HG03432 (cell line): ENCODE data around the gene DLG1.
"Not testable (repeated sequence)": the region's sequence is repeated elsewhere in the genome, so short reads cannot be mapped to it uniquely, and the experiment has no call there.

Experiments
- ATAC-seq: cut with Tn5 transposase; IDR thresholded peaks from one replicate; pipeline ENCODE4 v1.9.1; 2021; ENCODE audit warnings: mild to moderate bottlenecking, moderate library complexity; ENCODE audit not compliant: unreplicated experiment

Gene DLG1

DNA sequence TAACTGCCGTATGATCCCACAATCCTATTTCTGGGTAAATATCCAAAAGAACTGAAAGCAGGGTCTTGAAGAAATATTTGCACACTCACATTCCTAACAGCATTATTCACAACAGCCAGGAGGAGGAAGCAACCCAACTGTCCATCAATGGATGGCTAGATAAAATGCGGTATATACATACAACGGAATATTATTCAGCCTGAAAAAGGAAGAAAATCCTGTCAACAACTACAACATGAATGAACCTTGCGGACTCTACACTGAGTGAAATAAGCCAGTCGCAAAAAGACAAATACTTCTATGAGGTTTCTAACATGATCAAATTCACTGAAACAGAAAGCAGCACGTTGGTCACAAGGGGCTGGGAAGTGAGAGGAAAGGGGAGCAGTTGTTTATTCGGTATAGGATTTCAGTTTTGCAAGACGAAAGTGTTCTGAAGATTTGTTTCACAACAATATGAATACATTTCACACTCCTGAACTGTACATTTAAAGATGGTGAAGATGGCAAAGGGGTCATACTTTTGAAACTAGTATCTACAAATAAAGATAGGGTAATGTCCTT is 6.2 kb downstream of the DLG1 start:
- no peak for ATAC-seq

- ATAC-seq, result no peak
Measured at GRCh38 chr3:197289726-197290125, 8.7 kb downstream of the DLG1 start.

DNA sequence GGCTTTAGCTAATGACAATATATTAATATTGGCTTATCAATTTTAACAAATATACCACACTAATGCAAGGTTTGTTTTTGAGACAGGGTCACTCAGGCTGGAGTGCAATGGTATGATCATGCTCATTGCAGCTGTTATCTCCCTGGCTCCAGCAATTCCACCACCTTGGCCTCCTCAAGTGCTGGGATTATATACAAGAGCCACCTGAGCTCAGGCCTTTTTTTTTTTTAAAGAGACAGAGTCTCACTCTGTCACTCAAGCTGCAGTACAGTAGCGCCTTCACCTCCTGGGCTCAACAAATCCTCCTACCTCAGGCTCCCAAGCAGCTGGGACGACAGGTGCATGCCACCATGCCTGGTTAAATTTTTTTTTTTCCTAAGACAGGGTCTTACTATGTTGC is 11.7 kb downstream of the DLG1 start:
- no peak for ATAC-seq

DNA sequence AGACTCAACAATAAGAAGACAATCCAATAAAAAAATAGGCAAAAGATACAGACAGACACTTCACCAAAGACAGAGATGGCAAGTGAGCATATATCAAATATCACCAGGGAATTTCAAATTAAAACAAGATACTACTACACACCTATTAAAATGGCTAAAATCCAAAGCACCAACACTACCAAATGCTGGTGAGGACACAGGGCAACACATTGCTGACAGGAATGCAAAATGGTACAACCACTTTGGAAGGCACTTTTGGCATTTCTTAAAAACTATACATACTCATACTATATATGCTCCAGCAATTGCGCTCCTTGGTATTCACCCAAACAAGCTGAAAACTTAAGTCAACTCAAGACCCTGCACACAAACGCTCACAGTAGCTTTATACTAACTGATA is 12.9 kb downstream of the DLG1 start:
- no peak for ATAC-seq

- ATAC-seq, result no peak
Measured at GRCh38 chr3:197283045-197283444, 15.4 kb downstream of the DLG1 start.

- no peak for ATAC-seq
Measured at GRCh38 chr3:197281849-197282248, 16.6 kb downstream of the DLG1 start.

DNA sequence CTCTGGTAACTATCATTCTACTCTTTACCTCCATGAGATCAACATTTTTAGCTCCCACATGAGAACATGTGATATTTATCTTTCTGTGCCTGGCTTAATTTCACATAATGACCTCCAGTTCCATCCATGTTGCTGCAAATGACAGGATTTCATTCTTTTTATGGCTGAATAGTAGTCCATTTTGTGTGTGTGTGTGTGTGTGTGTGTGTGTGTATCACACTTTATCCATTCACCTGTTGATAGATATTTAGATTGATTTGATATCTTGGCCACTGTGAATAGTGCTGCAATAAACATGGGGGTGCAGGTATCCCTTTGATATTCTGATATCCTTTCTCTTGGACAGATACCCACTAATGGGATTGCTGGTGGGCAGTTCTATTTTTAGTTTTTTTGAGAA is 18.3 kb downstream of the DLG1 start:
- no peak for ATAC-seq

DNA sequence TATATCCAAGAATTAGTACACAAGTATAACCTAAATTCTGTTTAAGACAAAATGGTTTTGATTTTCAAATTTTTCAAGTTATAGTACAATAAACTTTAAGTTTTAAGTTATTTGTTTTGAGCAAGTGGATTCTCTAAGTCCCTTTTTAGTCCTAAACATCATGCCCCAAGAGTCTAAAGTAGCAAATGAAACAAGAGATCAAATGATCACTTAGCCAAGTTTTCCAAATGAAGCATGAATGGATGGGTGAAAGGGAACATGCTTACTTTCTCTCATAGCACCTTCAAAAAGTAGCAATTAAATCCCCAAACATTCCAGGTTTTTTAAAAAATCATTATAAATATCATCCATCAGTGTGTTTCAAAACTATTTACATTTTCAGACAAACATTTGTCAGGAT is 19.5 kb downstream of the DLG1 start:
- no peak for ATAC-seq

DNA sequence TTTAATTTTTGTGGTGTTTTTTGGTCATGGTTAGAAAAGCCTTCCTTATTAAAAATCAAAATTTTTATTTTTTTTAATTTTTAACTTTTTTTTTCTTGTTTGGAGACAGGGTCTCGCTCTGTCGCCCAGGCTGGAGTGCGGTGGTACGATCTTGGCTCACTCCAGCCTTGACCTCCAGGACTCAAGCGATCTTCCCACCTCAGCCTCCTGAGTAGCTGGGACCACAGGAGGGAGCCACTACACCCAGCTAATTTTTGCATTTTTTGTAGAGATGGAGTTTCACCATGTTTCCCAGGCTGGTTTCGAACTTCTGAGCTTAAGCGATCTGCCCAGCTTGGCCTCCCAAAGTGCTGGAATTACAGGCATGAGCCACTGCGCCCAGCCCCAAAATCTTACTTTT is 21.6 kb downstream of the DLG1 start:
- not testable (repeated sequence) for ATAC-seq

- no peak for ATAC-seq
Measured at GRCh38 chr3:197270558-197271317, 27.7 kb downstream of the DLG1 start.

DNA sequence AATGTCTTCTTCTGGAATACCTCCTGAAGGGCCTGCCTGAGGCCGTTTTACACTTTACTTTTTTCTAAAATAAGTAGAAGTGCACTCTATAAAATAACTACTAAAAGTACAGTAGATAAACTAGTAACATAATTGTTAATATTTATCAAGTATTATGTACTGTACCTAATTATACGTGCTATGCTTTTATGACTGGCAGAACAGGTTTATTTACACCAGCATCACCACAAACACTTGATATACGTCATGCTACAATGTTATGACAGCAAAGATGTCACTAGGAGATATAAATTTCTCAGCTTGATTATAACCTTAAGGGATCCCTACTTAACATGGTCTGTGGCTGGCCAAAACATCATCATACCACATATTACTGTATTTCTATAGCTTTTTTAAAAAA is 29.4 kb downstream of the DLG1 start:
- no peak for ATAC-seq

DNA sequence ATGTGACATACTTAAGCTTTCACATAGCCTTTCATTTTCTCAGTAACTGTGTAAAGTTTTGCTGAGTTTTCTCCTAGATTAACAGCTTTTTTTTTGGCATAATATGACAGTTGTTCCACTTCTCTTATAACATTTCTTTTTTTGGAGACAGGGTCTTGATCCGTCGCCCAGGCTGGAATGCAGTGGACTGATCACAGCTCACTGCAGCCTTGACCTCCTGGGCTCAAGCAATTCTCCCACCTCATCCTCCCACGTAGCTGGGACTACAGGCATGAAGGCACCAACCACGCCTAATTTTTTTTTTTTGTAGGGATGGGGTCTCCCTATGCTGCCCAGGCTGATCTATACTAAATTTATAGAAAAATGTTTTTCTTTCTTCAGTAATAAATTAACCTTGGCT is 30.1 kb downstream of the DLG1 start:
- ATAC-seq, result no peak

GRCh38 chr3:197266331-197266730 is 32.1 kb downstream of the DLG1 start:
- ATAC-seq, result no peak

- no peak for ATAC-seq
Measured at GRCh38 chr3:197262709-197263108, 35.7 kb downstream of the DLG1 start.

- ATAC-seq, result no peak
Measured at GRCh38 chr3:197261164-197261509, 37.3 kb downstream of the DLG1 start.

- no peak for ATAC-seq
Measured at GRCh38 chr3:197260491-197261163, 37.8 kb downstream of the DLG1 start.

GRCh38 chr3:197259096-197259495 is 39.3 kb downstream of the DLG1 start:
- no peak for ATAC-seq

DNA sequence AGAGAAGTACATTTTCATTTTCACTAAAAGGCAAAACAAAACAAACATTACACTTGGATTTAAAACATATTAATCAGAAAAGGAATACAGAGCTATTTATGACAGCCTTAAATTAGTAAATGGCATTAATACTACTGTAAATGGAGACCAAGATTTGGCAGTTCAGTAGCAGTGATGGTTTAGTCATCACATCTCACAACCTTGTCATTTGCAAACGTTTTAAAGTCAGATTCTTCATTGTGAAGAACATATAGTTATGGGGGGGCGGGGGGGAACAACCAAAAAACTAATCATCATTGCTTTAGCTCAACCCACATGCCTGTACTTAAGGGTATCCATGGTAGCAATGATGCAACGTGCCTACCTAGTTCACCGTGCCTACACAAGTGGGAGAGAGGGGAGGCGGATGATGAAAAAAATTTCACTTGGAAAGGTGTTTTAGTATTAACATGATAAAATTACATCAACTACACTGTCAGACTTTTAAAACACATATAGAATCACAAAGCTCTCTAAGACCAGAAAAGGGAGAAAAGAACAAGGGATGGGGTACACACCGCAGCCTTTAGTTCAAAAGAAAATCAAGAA is 40.1 kb downstream of the DLG1 start:
- no peak for ATAC-seq

DNA sequence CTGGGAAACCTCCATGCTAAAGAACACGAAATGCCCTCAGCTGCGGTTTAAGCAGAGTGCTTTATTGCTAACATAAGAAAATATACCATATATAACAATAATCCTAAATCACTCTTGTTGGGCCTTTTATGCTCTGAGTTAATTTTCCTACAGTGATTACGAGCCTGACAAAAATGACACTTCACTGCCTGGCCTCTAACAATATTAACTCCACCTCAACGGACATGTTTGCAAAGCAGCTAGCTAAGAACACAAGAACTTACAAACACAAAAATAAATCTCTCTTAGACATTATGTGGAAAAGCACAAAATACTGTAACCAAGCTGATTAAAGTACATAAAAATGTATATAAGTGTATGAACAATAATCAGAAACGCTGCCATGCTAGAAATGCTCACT is 40.7 kb downstream of the DLG1 start:
- ATAC-seq, result no peak

DNA sequence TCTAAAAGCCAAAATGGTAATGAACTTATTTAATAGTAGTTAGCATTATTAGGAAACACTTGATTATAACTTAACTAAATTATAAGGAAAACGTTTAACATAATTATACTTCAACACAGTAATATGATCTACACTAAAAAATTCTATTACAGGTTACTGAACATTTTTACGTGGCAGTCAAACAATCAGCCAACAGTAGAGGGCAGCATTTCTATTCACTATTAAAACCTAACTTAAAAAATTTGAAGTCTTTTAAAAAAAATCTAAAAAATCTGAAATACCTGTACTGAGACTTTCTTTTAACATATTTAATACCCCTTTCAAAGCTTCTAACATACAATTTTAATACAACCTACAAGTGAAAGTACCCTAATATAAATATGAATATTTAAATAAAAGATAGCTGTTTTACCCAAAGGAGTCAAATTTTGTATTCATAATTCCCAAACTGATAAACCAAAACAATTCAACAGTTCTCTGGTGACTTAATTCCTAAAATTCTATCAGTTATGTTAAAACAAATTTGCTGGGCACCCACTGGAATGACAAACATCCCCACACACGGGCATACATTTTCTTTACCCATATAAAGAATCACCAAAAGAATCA is 41.5 kb downstream of the DLG1 start:
- no peak for ATAC-seq

DNA sequence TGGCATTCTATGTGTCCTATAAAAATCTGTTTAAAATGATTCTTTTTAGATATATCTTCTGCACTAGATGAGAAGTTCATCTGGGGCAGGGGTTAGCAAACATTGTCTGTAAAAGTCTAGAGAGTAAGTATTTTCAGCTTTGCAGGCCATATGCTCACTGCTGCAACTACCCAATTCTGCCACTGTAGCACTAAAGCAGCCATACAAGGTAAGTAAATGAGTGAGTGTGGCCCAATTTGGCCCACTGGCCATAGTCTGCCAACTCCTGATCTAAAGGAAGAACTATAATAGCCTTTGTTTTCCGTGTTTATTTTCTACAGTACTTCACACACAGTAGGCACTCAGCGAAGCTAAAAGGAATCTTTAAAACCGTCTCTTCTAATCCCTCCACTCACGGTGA is 42.3 kb downstream of the DLG1 start:
- no peak for ATAC-seq
